GM12878 (cell line): ENCODE results near the gene TMCO1. TPM values are rescaled to one million over a fixed set of nuclear protein-coding genes. Genes with fewer than 3 reads are reported as not detected.

ENCODE experiments used
- E2F4 ChIP-seq: IDR thresholded peaks from 2 replicates; pipeline ENCODE4 v1.6.1; 2012; ENCODE audit warnings: low read depth, low read length, improper control_type of control experiment
- FOXK2 ChIP-seq: fragments of 450-650 bp; IDR thresholded peaks from 2 replicates; pipeline ENCODE4 v1.6.1; 2017; ENCODE audit warnings: mild to moderate bottlenecking, moderate library complexity
- IKZF2 ChIP-seq, 2 experiments: fragments of 450-650 bp; IDR thresholded peaks; 2 replicates each; pipeline ENCODE4 v1.6.1; 2017; ENCODE audit warnings: mild to moderate bottlenecking in 2 of 2, moderate library complexity in 2 of 2
- JUNB ChIP-seq: IDR thresholded peaks from 2 replicates; pipeline ENCODE4 v1.6.1; 2016; ENCODE audit warnings: antibody characterized with exemption, mild to moderate bottlenecking
- MLLT1 ChIP-seq: fragments of 450-650 bp; IDR thresholded peaks from 2 replicates; pipeline ENCODE4 v1.6.1; 2016; ENCODE audit warnings: mild to moderate bottlenecking
- NFXL1 ChIP-seq: fragments of 450-650 bp; IDR thresholded peaks from 2 replicates; pipeline ENCODE4 v1.6.1; 2017; ENCODE audit warnings: antibody characterized with exemption, mild to moderate bottlenecking, borderline replicate concordance
- PAX8 ChIP-seq: fragments of 450-650 bp; IDR thresholded peaks from 2 replicates; pipeline ENCODE4 v1.6.1; 2017; ENCODE audit warnings: mild to moderate bottlenecking, moderate library complexity
- SREBF1 ChIP-seq: IDR thresholded peaks from 2 replicates; pipeline ENCODE4 v1.6.1; 2012; ENCODE audit warnings: mild to moderate bottlenecking, low read length
- SUPT20H ChIP-seq: IDR thresholded peaks from 2 replicates; pipeline ENCODE4 v1.6.1; 2011; ENCODE audit warnings: low read depth, mild to moderate bottlenecking, low read length, moderate library complexity, borderline replicate concordance; ENCODE audit not compliant: control insufficient read depth
- SUZ12 ChIP-seq: fragments of 200-600 bp; sonication (generic); IDR thresholded peaks from one replicate; pipeline ENCODE4 v1.6.1; 2018; ENCODE audit warnings: antibody characterized with exemption, mild to moderate bottlenecking; ENCODE audit not compliant: unreplicated experiment
- USF1 ChIP-seq: IDR thresholded peaks from 2 replicates; pipeline ENCODE4 v1.6.1; 2011; ENCODE audit warnings: borderline replicate concordance, low read depth, mild to moderate bottlenecking, moderate library complexity, mixed read lengths, low read length; ENCODE audit not compliant: insufficient read depth; ENCODE audit errors: extremely low read length
- ZSCAN29 ChIP-seq: fragments of 450-650 bp; IDR thresholded peaks from 2 replicates; pipeline ENCODE4 v1.6.1; 2017; ENCODE audit warnings: mild to moderate bottlenecking, moderate library complexity
- polyA plus RNA-seq, 11 experiments: library from polyadenylated mRNA; depleted of rRNA in 4 of 11; unstranded in 6 of 11; stranded (reverse) in 5 of 11; fragments of >200 nt; fragmentation: Nextera tagmentation in 4 of 11; fragmentation: Illumina TruSeq in 1 of 11; extraction: Ambion mirVana in 4 of 11; extraction: Trizol in 1 of 11; gene quantifications; 1 replicate in 1 of 11; 2 replicates in 10 of 11; pipeline versions ENCODE4 v1.2.1 to v1.2.3, GENCODE V29; 2011 to 2016; ENCODE audit warnings: inconsistent platforms in 2 of 11, missing spikeins in 2 of 11, low read depth in 1 of 11
- total RNA-seq, 4 experiments: library from RNA; depleted of rRNA in 3 of 4; stranded (reverse); fragments of >200 nt in 3 of 4; fragmentation: Illumina TruSeq in 1 of 4; extraction: Trizol in 1 of 4; gene quantifications; 2 replicates each; pipeline versions ENCODE4 v1.2.1 to v1.2.3, GENCODE V29; 2013 to 2021

Gene TMCO1
- total and polyA plus RNA-seq, 10 of the 15 experiments (the other 5 are each of a cell fraction or from before 2014, with no cell fraction given): 50.3 to 253 (median 126) TPM

- TF ChIP-seq SUZ12 (no peak), FOXK2 (no peak), SUPT20H (no peak), ZSCAN29 (no peak), NFXL1 (no peak), USF1 (no peak), JUNB (peak; percentile 70), IKZF2 (IDR thresholded peaks at IDR 0.05) (0 out of 4 replicates have a peak, but pooled peaks of 1 of the 2 experiments have one; percentile 2), E2F4 (no peak), MLLT1 (no peak), SREBF1 (no peak), PAX8 (no peak)
- TF ChIP-seq, all 136 proteins: peak for 6
Measured at GRCh38 chr1:165686971-165687433, 81.7 kb downstream of the TMCO1 start (continued).
